Measurements from ENCODE around the gene KCNH1. TPM values are rescaled to one million over a fixed set of nuclear protein-coding genes. Genes with fewer than 3 reads are reported as not detected.

The KCNH1 gene, protein sequence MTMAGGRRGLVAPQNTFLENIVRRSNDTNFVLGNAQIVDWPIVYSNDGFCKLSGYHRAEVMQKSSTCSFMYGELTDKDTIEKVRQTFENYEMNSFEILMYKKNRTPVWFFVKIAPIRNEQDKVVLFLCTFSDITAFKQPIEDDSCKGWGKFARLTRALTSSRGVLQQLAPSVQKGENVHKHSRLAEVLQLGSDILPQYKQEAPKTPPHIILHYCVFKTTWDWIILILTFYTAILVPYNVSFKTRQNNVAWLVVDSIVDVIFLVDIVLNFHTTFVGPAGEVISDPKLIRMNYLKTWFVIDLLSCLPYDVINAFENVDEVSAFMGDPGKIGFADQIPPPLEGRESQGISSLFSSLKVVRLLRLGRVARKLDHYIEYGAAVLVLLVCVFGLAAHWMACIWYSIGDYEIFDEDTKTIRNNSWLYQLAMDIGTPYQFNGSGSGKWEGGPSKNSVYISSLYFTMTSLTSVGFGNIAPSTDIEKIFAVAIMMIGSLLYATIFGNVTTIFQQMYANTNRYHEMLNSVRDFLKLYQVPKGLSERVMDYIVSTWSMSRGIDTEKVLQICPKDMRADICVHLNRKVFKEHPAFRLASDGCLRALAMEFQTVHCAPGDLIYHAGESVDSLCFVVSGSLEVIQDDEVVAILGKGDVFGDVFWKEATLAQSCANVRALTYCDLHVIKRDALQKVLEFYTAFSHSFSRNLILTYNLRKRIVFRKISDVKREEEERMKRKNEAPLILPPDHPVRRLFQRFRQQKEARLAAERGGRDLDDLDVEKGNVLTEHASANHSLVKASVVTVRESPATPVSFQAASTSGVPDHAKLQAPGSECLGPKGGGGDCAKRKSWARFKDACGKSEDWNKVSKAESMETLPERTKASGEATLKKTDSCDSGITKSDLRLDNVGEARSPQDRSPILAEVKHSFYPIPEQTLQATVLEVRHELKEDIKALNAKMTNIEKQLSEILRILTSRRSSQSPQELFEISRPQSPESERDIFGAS
- not detected in 2 replicates for total RNA-seq (2013; cell fraction: nucleolus; rRNA removed)
- not detected in 2 replicates for total RNA-seq (2014; rRNA removed)
- not detected in 2 replicates for total RNA-seq (2014; rRNA removed; fragmentation: Illumina TruSeq; extraction: Trizol)
- total RNA-seq (2021): not detected in 2 replicates
- not detected for polyA plus RNA-seq (2011; ENCODE audit: low read depth)
- 0.04 TPM in 1 of 2 replicates, not detected in the other for polyA plus RNA-seq (2011; rRNA removed)
- 0.02 and 0.04 TPM in 2 replicates for polyA plus RNA-seq (2011; cell fraction: cytosol; rRNA removed)
- 0.04 and 0.06 TPM in 2 replicates for polyA plus RNA-seq (2011; cell fraction: nucleus; rRNA removed)
- polyA plus RNA-seq (2012): 0.10 TPM in 1 of 2 replicates, not detected in the other
- 0.04 TPM in 1 of 2 replicates, not detected in the other for polyA plus RNA-seq (2014; fragmentation: Illumina TruSeq; extraction: Trizol)
- polyA plus RNA-seq (2014; fragmentation: Nextera tagmentation; extraction: Ambion mirVana): under 1 TPM in 1 of 2 experiments, not detected in 1; 0.02 TPM
- not detected in 2 replicates for polyA plus RNA-seq (2014; rRNA removed)
- polyA plus RNA-seq (2016; fragmentation: Nextera tagmentation; extraction: Ambion mirVana): not detected
- polyA minus RNA-seq (2011; rRNA and poly(A)+ RNA removed): 0.05 and 0.15 TPM in 2 replicates
- polyA minus RNA-seq (2011; cell fraction: cytosol; rRNA and poly(A)+ RNA removed): 0.94 TPM in 1 of 2 replicates, not detected in the other
- 0.12 and 0.67 TPM in 2 replicates for polyA minus RNA-seq (2011; cell fraction: nucleus; rRNA and poly(A)+ RNA removed)
- percentile 4 among the genes with signal in this experiment for Bru-seq, nascent RNA
- BruChase-seq, experiment 1, labeled RNA remaining after a 6-hour chase: percentile 4 among the genes with signal in this experiment
- BruChase-seq, experiment 2, labeled RNA remaining after a 2-hour chase: percentile 8 among the genes with signal in this experiment
- long read RNA-seq, experiment 1: 0 reads
- long read RNA-seq, experiment 2, partial matches to known transcripts: 0 of 3 reads
- long read RNA-seq, experiment 2, other reads (novel, unspliced or antisense): 3 of 3 reads

DNA sequence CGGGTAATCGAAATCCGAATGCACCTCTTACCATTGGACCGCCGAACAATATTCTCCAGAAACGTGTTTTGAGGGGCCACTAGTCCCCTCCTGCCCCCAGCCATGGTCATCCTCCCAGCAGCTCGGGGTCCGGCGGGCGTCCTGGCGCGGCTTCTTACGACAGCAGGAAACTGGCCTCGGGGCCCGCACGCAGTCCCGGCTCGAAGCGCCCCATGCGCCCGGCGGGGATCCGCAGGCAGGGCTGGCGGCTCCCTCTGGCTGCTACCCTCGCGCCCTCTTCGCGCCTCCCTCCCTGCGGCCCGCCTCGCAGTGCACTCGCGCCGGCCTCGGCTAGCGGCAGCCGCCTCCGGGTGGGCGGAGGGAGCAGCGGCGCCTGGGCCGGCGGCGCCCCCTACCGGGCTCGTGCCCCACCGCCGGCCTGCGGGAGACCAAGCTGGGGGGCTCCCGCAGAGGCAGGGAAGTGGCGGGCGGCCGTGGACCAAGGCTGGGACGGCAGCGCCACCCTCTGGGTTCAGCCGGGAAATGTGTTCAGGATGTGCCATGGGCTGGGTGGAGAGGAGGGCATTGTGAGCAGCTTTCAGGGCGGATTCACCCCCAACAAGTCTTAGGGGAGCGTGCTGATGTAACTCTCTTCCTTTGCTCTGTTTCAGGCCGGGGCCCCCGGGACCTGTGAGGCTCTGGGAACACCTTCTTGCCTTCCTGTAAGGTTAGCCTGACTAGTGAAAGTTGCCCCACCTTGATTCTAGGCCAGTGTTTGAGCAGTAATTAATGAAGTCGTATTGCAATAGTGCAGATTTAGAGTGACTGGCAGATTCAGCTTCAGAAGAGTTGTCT is at the start of gene KCNH1:
TSS of gene KCNH1 (minus strand) at position 313 of the 834 bp plus-strand sequence. CDS start at position 110, 203 bp downstream.
- H3K27ac ChIP-seq (ENCODE audit: control insufficient read depth, insufficient read depth): no peak within 1 kb of the TSS
- no peaks in the 10 kb centered on the region for H4K20me1 ChIP-seq (ENCODE audit: control insufficient read depth, insufficient read depth)
- POLR2A ChIA-PET: interaction anchor here (0.6 kb wide), 1 partner anchor 686 kb away, joined by 5 read pairs; no protein-coding TSS in a partner anchor
- peaks cover 0 to 4% of the 10 kb centered on the region in 2 experiments; a peak in 2 of 4 replicates for H3K27me3 ChIP-seq (replicated peaks in 1 of 2; ENCODE audit: control insufficient read depth in 2 of 2, insufficient read depth in 2 of 2, low read length in 1 of 2)
- SMC1A ChIA-PET (ENCODE audit: uncharacterized antibody, unreplicated experiment): interaction anchor here (1.4 to 3.2 kb wide), 2 partner anchors 552 to 725 kb away, joined by 5 to 12 read pairs; no protein-coding TSS in a partner anchor
- no peak within 1 kb of the TSS for H3K9ac ChIP-seq (ENCODE audit: control insufficient read depth, insufficient read depth, low read length)
- H3K79me2 ChIP-seq (ENCODE audit: control insufficient read depth, insufficient read depth, low read length): no peaks in the 10 kb centered on the region
- CTCF ChIA-PET: interaction anchor here (0.6 to 5.7 kb wide), 25 partner anchors 9 to 1273 kb away, joined by 3 to 46 read pairs (median 4); no protein-coding TSS in a partner anchor
- 12% methylated on average over 61 of the region's 61 CpGs for WGBS (ENCODE audit: insufficient coverage, insufficient replicate concordance, low lambda C conversion rate, missing lambda C conversion rate)
- H3K4me2 ChIP-seq (ENCODE audit: control insufficient read depth, insufficient read depth): peak within 1 kb of the TSS; percentile 55
- RAD21 ChIA-PET (ENCODE audit: unreplicated experiment): interaction anchor here (0.6 to 3.1 kb wide), 10 partner anchors 506 to 989 kb away, joined by 3 to 48 read pairs (median 4); no protein-coding TSS in a partner anchor
- no peaks in the 10 kb centered on the region for H3K9me3 ChIP-seq (replicated peaks; ENCODE audit: control insufficient read depth, insufficient read depth, low read length)
- BruUV-seq (replicated peaks): no TSS peak
- FAIRE-seq (no peak), ATAC-seq (peak; percentile 97), DNase-seq (ENCODE audit: low read depth, low spot score) (peak; percentile 7)
- no peaks in the 10 kb centered on the region for H3K4me1 ChIP-seq (ENCODE audit: control insufficient read depth, insufficient read depth, low read length)
- no peaks in the 10 kb centered on the region for H3K36me3 ChIP-seq (ENCODE audit: control insufficient read depth in 2 of 2, insufficient read depth in 2 of 2, low read length in 1 of 2)
- H2AFZ ChIP-seq (ENCODE audit: control insufficient read depth, low read depth, low read length): no peak within 1 kb of the TSS; the same call in 1 of the 2 replicates
- no peak within 1 kb of the TSS for H3K4me3 ChIP-seq
- intact Hi-C loops (cut with micrococcal nuclease; ENCODE audit: unreplicated experiment): loop anchor here (1.0 kb wide), 2 partner anchors 550 to 686 kb away; no protein-coding TSS in a partner anchor
- in situ Hi-C loops (cut with MboI): loop anchor here (5.0 kb wide), 2 partner anchors 547 to 727 kb away; no protein-coding TSS in a partner anchor
- no peak for TF ChIP-seq WRNIP1 (IDR thresholded peaks at IDR 0.05; ENCODE audit: borderline replicate concordance, low read depth, low read length)
- no peak for TF ChIP-seq EED (IDR thresholded peaks at IDR 0.05; ENCODE audit: low read depth)
- TF ChIP-seq, protein P1, sequence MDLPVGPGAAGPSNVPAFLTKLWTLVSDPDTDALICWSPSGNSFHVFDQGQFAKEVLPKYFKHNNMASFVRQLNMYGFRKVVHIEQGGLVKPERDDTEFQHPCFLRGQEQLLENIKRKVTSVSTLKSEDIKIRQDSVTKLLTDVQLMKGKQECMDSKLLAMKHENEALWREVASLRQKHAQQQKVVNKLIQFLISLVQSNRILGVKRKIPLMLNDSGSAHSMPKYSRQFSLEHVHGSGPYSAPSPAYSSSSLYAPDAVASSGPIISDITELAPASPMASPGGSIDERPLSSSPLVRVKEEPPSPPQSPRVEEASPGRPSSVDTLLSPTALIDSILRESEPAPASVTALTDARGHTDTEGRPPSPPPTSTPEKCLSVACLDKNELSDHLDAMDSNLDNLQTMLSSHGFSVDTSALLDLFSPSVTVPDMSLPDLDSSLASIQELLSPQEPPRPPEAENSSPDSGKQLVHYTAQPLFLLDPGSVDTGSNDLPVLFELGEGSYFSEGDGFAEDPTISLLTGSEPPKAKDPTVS (IDR thresholded peaks at IDR 0.05; ENCODE audit: low read depth, low read length): no peak
- no peak for TF ChIP-seq IKZF2 (IDR thresholded peaks at IDR 0.05)
- no peak for TF ChIP-seq TCF3 (IDR thresholded peaks at IDR 0.05; ENCODE audit: borderline replicate concordance, insufficient read depth, low read depth, low read length)
- TF ChIP-seq ZNF207 (IDR thresholded peaks at IDR 0.05; ENCODE audit: borderline replicate concordance): 0 out of 2 replicates have a peak, but pooled peaks have one; percentile 42
- no peak for TF ChIP-seq MEF2B (IDR thresholded peaks at IDR 0.05; ENCODE audit: partially characterized antibody, poor library complexity, severe bottlenecking)
- TF ChIP-seq, protein P2, sequence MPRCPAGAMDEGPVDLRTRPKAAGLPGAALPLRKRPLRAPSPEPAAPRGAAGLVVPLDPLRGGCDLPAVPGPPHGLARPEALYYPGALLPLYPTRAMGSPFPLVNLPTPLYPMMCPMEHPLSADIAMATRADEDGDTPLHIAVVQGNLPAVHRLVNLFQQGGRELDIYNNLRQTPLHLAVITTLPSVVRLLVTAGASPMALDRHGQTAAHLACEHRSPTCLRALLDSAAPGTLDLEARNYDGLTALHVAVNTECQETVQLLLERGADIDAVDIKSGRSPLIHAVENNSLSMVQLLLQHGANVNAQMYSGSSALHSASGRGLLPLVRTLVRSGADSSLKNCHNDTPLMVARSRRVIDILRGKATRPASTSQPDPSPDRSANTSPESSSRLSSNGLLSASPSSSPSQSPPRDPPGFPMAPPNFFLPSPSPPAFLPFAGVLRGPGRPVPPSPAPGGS (IDR thresholded peaks at IDR 0.05; ENCODE audit: borderline replicate concordance, insufficient read depth, low read depth, low read length, poor library complexity, severe bottlenecking): no peak
- TF ChIP-seq SP1 (IDR thresholded peaks at IDR 0.05; ENCODE audit: low read depth, low read length): no peak

Data from GM12878 (cell line).